Tibial artery (tissue), 4 donors: ENCODE data around the gene DSCAM.

Source experiments
- DNase-seq, 2 donors: peaks; one replicate each; pipeline ENCODE4 v3.0.0-alpha.2; 2019
- H3K27ac ChIP-seq, 2 donors: fragments of 200-600 bp; sonication (generic) in 1 of 2; 1 replicate in 1 of 2; 2 replicates in 1 of 2; pipeline ENCODE4 v1.5.1; 2018 to 2019; ENCODE audit warnings: mild to moderate bottlenecking in 1 of 2
- H3K27me3 ChIP-seq, 2 donors: fragments of 200-600 bp; sonication (generic) in 1 of 2; one replicate each; pipeline versions ENCODE4 v1.5.1 to v1.6.0; 2016 to 2019
- H3K36me3 ChIP-seq, 3 donors: fragments of 200-600 bp; sonication (generic) in 2 of 3; one replicate each; pipeline ENCODE4 v1.5.1; 2016 to 2019; ENCODE audit warnings: mild to moderate bottlenecking in 2 of 3
- H3K4me1 ChIP-seq, 4 donors: fragments of 200-600 bp; sonication (generic) in 2 of 4; 1 replicate in 3 of 4; 2 replicates in 1 of 4; pipeline ENCODE4 v1.5.1; 2016 to 2019
- H3K4me3 ChIP-seq, 2 donors: fragments of 200-600 bp; sonication (generic) in 1 of 2; 1 replicate in 1 of 2; 2 replicates in 1 of 2; pipeline ENCODE4 v1.5.1; 2018 to 2019; ENCODE audit warnings: mild to moderate bottlenecking in 2 of 2
- H3K9me3 ChIP-seq, 3 donors: fragments of 200-600 bp; sonication (generic) in 1 of 3; one replicate each; pipeline ENCODE4 v1.5.1; 2016 to 2019
- intact Hi-C: fragments of 100-400 bp; cut with DNase I; formaldehyde crosslinking; loops from one replicate; pipeline ENCODE4 v1.15.0; 2023; ENCODE audit warnings: low total_unique reads
- TF ChIP-seq, protein P1 (sequence below), 2 experiments: fragments of 200-600 bp in 1 of 2; fragments of 450-650 bp in 1 of 2; IDR thresholded peaks; one replicate each; pipeline ENCODE4 v1.5.1; 2017 to 2019; ENCODE audit warnings: antibody characterized with exemption in 2 of 2, mild to moderate bottlenecking in 1 of 2, moderate library complexity in 1 of 2

DSCAM gene

DNA sequence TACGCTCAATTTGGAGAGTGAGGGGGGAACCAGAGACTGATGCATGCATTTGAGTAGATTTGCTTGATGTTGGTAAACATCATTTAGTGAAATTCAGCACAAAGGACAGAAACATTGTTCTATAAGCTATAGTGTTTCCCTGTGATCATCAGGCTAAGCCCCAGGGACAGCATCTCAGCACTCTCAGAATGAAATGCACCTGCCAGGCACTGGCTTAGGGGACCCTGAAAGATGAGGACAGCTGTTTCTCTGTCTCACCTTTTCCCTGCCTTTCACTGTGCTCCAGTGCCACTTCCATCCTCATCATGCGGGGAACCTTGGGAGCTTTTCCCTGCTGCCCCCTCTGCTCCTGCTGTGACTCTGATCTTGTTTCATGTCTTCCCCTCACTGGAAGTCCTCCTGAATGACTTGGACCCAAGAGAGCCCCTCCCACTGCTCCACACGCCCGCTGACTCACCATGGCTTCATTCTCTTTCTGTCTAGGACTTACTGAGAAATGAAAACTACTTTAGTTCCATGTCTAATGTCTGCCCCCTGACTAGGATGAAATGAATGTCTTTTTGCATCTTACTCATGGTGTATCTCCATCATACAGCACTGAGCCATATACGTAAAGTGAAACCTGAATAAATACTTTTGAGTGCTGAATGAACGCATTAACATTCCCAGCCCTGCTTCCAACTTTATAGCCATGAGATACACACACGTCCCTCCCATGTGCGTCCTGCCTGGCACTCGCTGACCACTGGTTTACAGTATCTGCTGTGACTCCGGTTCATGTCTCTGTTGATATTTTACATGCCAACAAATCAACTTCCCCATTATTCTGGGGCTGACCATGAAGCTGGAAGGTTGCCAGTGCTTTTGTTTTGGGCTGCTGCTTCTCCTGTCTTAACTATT is 797.7 kb downstream of the DSCAM start:
- Histone ChIP-seq H3K36me3 (no peaks in the 10 kb centered on the region), H3K27me3 (no peaks in the 10 kb centered on the region), H3K4me1 (peaks cover 0 to 74% (median 38%) of the 10 kb centered on the region in 4 donors), H3K27ac (peak overlapping the region; percentile 76 to 79), H3K4me3 (no peak overlapping the region), H3K9me3 (no peaks in the 10 kb centered on the region)
- DNase-seq: peak; percentile 44 to 82
- intact Hi-C loops: no loop called here
- TF ChIP-seq, protein P1, sequence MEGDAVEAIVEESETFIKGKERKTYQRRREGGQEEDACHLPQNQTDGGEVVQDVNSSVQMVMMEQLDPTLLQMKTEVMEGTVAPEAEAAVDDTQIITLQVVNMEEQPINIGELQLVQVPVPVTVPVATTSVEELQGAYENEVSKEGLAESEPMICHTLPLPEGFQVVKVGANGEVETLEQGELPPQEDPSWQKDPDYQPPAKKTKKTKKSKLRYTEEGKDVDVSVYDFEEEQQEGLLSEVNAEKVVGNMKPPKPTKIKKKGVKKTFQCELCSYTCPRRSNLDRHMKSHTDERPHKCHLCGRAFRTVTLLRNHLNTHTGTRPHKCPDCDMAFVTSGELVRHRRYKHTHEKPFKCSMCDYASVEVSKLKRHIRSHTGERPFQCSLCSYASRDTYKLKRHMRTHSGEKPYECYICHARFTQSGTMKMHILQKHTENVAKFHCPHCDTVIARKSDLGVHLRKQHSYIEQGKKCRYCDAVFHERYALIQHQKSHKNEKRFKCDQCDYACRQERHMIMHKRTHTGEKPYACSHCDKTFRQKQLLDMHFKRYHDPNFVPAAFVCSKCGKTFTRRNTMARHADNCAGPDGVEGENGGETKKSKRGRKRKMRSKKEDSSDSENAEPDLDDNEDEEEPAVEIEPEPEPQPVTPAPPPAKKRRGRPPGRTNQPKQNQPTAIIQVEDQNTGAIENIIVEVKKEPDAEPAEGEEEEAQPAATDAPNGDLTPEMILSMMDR (IDR thresholded peaks at IDR 0.05): no peak

DNA sequence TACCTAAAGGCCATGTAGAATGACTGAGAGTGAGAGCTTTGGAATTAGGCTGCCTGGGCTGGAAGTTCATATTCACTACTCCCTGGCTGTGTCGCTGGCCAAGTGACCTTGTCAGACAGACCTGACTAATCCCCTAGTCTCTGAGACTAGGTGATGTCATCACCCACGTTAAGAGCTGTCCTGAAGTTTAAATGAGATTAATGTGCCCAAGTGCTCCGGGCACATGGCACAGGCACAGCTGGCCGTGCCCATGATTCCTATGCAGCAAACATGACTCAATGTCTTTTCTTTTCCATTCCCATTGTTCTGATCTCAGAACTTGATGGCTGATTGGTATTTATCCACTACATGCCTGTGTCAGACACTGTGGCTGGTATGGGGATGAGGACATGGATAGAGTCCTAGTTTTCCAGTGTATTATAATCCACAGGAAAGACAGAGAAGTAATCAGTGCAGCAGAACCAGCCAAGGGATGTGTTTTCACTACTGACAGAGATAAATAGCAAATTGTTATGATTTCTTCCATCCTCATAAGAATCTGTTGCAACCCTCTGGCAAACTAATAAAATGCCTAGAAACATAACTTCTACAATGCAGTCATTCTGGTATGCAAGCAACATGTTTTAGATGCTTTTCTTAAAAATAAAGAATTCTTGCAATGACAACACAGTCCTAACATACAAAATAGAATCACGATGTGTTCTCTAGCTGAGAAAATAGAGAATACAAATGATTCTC is 798.8 kb downstream of the DSCAM start:
- Histone ChIP-seq H3K4me3 (no peak overlapping the region), H3K4me1 (peaks cover 0 to 63% (median 30%) of the 10 kb centered on the region in 4 donors), H3K9me3 (no peaks in the 10 kb centered on the region), H3K36me3 (no peaks in the 10 kb centered on the region), H3K27me3 (no peaks in the 10 kb centered on the region), H3K27ac (peak overlapping the region; percentile 76 to 79)
- intact Hi-C loops: no loop called here
- DNase-seq: peak; percentile 36 to 85
- TF ChIP-seq, protein P1 (IDR thresholded peaks at IDR 0.05): no peak

DNA sequence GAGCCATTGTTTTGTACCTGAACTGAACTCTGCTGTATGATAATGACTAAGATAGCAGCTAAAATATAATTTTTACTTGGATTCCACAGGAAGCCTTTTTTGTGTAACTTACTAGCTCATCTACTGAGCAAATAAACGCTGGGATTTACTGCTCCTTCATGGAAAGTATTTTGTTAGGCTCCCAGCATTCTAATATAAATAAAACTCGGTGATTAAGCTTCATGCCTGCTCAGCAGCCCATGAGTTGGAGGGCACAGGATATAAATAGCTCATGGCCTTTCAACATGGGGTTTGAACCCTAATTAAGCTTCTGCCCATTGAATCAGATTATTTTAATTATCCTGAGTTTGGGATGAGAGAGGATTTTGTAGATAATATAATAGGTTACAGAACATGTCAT is 799.7 kb downstream of the DSCAM start:
- intact Hi-C loops: no loop called here
- no peak for DNase-seq
- Histone ChIP-seq H3K4me1 (peaks cover 0 to 54% (median 23%) of the 10 kb centered on the region in 4 donors), H3K36me3 (no peaks in the 10 kb centered on the region), H3K27ac (peak overlapping the region; percentile 76 to 79), H3K27me3 (no peaks in the 10 kb centered on the region), H3K4me3 (no peak overlapping the region), H3K9me3 (no peaks in the 10 kb centered on the region)
- TF ChIP-seq, protein P1 (IDR thresholded peaks at IDR 0.05): no peak

DNA sequence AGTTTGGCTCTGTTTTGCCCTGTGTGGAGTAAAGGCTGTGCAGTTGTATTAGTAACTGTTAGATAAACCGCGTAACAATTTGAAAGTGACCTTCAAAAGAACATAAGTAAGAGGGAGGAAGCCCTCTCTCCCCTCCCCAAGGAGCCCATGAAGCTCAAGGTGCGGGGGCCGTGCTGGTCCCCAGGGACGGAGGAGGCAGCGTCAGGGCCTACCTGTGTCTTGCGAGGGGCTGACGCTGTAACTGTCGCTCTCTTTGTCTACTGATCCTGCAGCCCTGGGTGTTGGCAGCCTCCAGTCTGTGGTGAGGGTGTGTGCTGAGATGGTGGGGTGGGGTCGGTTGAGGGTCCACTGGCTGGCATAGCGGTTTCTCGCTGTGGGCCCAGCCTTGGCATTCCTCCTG is 803.1 kb downstream of the DSCAM start:
- Histone ChIP-seq H3K4me3 (no peak overlapping the region), H3K27ac (no peak overlapping the region), H3K27me3 (no peaks in the 10 kb centered on the region), H3K4me1 (peaks cover 0 to 26% (median 9%) of the 10 kb centered on the region in 4 donors), H3K36me3 (no peaks in the 10 kb centered on the region), H3K9me3 (no peaks in the 10 kb centered on the region)
- DNase-seq: no peak
- TF ChIP-seq, protein P1 (IDR thresholded peaks at IDR 0.05): no peak
- intact Hi-C loops: no loop called here

DNA sequence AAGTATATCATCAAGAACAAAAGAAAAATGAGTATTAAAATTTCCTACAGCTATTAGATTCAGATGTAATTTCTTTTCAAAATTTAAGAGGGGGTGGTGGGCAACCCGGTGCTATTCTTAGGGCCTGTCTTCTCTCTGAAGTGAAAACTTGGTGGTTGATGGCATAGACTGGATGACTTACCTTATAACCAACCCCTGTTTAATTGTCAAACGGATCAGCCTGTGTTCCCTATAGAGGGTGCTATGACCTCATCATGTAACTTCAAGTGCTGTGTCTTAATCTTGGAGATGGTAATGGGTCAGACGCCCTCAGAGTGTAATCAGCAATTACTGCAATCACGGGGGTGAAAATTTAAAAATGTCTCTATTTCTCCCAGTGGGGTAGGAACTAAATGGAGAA is 803.5 kb downstream of the DSCAM start:
- no peak overlapping the region for H3K4me3 ChIP-seq
- intact Hi-C loops: no loop called here
- no peak overlapping the region for H3K27ac ChIP-seq
- no peaks in the 10 kb centered on the region for H3K9me3 ChIP-seq
- H3K27me3 ChIP-seq: no peaks in the 10 kb centered on the region
- DNase-seq: no peak
- TF ChIP-seq, protein P1 (IDR thresholded peaks at IDR 0.05): no peak
- H3K36me3 ChIP-seq: no peaks in the 10 kb centered on the region
- peaks cover 0 to 21% (median 5%) of the 10 kb centered on the region in 4 donors for H3K4me1 ChIP-seq
